ENCODE data around the gene RNF222.
"Not testable (repeated sequence)": the region's sequence is repeated elsewhere in the genome, so short reads cannot be mapped to it uniquely, and the experiment has no call there.

Gene RNF222

DNA sequence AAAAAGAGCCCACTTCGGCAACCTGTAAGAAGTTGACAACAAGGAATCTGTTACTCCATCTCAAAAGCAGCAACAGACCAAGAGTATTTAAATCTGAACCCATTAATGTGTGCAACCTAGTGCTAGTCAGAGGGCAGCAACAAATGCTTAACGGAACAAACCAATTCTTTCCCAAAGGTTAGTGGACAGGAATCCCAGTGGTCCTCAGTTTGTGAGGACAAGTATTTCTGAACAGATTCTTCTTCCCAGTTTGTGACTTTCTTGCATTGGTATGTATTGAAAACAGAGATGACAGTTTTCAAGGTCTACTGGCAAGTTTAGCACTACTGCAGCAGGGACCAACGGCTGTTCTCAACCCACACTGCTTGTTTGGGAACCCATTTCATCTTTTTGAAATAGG, 17.6 kb downstream of the RNF222 start:
- DNase-seq, result no peak
- TF ChIP-seq POLR2A (IDR thresholded peaks at IDR 0.05; ENCODE audit: low read length) (no peak), GATA1 (IDR thresholded peaks at IDR 0.05; ENCODE audit: low read depth, low read length) (no peak)

DNA sequence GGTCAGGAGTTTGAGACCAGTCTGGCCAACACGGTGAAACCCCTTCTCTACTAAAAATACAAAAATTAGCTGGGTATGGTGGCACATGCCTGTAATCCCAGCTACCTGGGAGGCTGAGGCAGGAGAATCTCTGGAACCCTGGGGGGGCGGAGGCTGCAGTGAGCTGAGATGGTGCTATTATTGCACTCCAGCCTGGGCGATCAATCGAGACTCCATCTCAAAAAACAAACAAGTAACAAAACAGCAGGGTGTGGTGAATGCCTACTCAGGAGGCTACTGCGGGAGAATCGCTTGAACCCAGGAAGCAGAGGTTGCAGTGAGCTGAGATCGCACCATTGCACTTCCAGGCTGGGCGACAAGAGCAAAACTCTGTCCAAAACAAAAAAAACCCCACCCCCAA, 19.5 kb downstream of the RNF222 start:
- DNase-seq, result not testable (repeated sequence)

- no peak for DNase-seq
- TF ChIP-seq GATA1 (IDR thresholded peaks at IDR 0.05; ENCODE audit: low read depth, low read length), result no peak
- TF ChIP-seq POLR2A (IDR thresholded peaks at IDR 0.05; ENCODE audit: low read length), result no peak
Observed at GRCh38 chr17:8377422-8377821, 20.2 kb downstream of the RNF222 start.

DNA sequence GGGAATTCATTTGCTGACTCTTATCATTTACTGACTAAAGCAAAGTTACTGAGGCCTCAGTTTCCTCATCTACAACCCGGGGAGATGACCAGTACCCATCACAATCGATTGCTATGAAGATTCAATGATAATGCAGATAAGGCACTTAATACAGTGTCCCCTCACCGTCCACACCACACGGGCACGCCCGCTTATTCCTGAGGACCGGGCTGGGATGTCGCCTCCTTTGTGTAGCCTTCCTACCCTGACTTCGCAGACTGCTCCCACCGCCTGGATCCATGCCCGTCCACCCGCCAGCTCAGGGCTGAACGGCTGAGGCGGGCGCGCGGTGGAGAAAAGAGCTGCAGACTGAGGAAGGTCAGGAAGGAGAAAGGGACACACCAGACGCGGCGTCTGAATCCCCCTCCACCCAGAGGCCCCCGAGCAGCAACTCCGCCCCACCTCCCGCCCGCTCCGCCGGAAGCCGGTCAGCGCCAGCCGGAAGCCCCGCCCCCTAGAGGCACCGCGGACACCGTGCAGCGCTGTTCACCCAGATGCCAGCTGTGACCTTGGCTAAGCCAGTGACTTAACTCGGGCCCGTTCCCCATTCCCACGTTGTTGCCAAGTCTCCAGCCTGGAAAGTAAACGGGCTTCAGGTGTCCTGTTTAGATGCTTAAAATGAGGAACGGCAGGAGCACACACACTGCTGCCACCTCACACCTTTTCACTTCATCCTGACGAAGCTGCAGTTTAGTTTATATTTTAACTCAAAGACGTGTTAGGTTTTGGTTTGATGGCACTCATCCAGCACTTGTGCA, 21.2 kb downstream of the RNF222 start, which contains the start of gene KRABD2:
Gene KRABD2 (minus strand): TSS at position 434 of the 797 bp plus-strand sequence.
- DNase-seq, result peak; percentile 89 to 91
- no peak for TF ChIP-seq GATA1 (IDR thresholded peaks at IDR 0.05; ENCODE audit: low read depth, low read length)
- TF ChIP-seq POLR2A (IDR thresholded peaks at IDR 0.05; ENCODE audit: low read length), result peak; percentile 73

DNA sequence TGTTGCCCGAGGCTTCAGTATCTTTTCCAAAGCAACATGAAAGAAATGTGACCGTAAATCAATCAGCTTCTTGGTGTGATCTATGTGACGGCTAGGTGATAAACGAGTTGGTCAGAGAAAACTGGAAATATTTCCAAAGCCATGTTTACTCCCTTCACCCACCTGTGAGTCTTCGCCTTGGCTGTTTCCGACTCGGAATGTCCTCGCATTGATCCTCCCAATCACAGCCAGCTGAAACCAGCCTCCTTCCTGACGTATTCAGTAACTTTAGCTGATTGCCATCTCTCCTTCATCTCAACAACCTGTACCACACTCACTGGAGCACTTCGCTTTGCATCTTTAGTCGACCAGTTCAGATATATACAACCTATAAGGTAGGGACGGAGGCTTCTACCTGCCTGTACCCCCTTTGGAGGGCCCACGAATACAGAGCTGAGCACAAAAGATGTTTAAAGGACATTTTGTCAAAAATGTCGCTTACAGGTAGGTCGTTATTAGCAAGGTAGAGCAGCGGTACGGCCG, 21.8 kb downstream of the RNF222 start:
- TF ChIP-seq GATA1 (IDR thresholded peaks at IDR 0.05; ENCODE audit: low read depth, low read length) (no peak), POLR2A (IDR thresholded peaks at IDR 0.05; ENCODE audit: low read length) (no peak)
- DNase-seq, result no peak

DNA sequence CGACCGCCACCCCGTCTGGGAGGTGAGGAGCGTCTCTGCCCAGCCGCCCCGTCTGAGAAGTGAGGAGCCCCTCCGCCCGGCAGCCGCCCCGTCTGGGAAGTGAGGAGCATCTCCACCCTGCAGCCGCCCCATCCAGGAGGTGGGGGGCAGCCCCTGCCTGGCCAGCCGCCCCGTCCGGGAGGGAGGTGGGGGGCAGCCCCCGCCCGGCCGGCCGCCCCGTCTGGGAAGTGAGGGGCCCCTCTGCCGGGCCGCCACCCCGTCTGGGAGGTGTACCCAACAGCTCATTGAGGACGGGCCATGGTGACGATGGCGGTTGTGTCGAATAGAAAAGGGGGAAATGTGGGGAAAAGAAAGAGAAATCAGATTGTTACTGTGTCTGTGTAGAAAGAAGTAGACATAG, 23.8 kb downstream of the RNF222 start:
- not testable (repeated sequence) for DNase-seq

GRCh38 chr17:8372422-8372821, 25.2 kb downstream of the RNF222 start:
- TF ChIP-seq POLR2A (IDR thresholded peaks at IDR 0.05; ENCODE audit: low read length) (no peak), GATA1 (IDR thresholded peaks at IDR 0.05; ENCODE audit: low read depth, low read length) (no peak)
- no peak for DNase-seq

DNA sequence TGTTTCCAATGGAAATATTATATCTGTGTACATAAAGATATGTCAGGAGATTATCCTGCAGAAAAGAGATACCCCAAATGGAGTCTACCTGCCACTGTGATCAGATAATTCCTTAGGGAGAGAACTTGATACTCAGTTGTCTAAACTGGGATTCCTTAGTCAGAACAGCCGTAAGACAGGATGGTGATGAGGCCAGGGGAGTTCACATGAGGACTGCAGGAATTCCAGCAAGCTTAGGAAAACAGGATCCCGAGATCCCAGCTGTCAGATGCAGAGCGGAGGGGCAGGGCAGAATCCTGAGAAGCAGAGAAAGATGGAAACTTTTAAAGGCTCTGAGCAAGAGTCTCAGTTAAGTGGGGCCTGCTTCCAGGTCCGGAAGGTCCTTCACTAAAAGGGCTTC, 25.8 kb downstream of the RNF222 start:
- no peak for TF ChIP-seq GATA1 (IDR thresholded peaks at IDR 0.05; ENCODE audit: low read depth, low read length)
- no peak for TF ChIP-seq POLR2A (IDR thresholded peaks at IDR 0.05; ENCODE audit: low read length)
- DNase-seq, result no peak

DNA sequence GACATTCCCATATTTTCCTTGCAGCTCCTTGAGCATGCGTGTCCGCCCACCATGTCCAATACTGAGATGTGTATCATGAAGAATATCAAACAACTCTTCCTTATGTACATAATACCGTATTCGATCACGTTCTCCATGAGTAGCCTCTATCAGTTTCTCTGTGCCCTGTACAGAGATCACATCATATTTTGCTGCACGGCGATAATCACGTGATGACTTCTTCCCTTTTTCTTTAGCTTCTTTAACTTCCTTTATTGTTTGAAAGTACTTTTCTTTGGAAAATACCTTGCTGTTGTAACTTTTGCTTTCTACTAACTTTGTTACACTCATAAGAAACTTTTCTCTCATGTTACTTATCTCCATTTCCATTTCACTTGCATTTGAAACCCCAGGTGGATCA, 27.7 kb downstream of the RNF222 start:
- TF ChIP-seq GATA1 (IDR thresholded peaks at IDR 0.05; ENCODE audit: low read depth, low read length) (no peak), POLR2A (IDR thresholded peaks at IDR 0.05; ENCODE audit: low read length) (no peak)
- no peak for DNase-seq

- TF ChIP-seq POLR2A (IDR thresholded peaks at IDR 0.05; ENCODE audit: low read length) (no peak), GATA1 (IDR thresholded peaks at IDR 0.05; ENCODE audit: low read depth, low read length) (no peak)
- DNase-seq, result no peak
Observed at GRCh38 chr17:8368193-8368592, 29.4 kb downstream of the RNF222 start.

DNA sequence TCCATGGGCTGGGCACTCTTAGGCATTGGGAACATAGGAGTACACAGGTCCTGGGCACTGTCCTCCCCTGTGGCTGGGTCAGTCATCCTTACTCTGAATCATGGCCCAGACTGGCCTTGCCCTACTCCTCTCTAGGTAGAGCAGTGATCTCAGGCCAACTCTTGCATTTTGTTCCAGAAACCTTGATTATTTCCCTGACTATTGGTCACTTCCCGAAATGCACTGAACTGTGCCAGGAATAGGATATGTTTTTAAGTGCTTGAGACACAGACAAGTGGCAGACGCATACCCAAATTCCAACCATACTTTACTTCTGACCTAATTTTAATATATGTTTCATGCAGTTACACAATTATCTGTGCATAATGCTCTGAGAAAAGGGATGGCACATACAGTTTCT, 31.4 kb downstream of the RNF222 start:
- TF ChIP-seq POLR2A (IDR thresholded peaks at IDR 0.05; ENCODE audit: low read length), result no peak
- TF ChIP-seq GATA1 (IDR thresholded peaks at IDR 0.05; ENCODE audit: low read depth, low read length), result no peak
- no peak for DNase-seq

- DNase-seq, result no peak
- no peak for TF ChIP-seq POLR2A (IDR thresholded peaks at IDR 0.05; ENCODE audit: low read length)
- no peak for TF ChIP-seq GATA1 (IDR thresholded peaks at IDR 0.05; ENCODE audit: low read depth, low read length)
Observed at GRCh38 chr17:8365143-8365542, 32.5 kb downstream of the RNF222 start.

DNA sequence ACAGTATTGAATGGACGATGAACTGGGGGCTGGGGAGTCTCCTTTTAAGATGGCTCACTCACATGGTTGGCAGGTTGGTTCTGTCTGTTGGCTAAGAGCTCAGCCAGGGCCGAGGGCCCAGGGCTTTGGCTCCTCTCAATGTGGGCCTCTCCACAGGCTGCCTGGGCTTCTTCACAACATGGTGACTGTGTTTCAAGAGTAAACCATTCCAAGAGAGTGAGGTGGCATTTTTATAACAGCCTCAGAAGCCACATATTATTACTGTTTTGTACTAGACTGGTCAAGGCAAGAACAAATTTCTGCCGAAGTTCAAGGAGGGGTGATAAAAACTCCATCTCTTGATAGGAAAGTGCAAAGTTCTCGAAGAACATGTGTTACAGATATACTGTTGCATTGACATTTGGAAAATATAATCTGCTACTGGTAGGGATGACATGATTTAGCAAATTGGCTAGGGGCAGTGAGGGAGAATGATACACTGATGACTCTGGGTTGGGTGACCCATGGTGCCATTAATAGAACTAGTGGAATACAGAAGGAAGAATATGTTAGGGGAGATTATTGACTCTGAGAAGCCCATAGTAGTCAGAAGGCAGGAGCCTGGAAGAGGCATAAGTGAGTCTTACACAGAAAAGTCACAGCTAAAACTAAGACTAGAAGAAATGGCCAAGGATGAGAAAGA, 34.8 kb downstream of the RNF222 start:
- no peak for DNase-seq
- TF ChIP-seq GATA1 (IDR thresholded peaks at IDR 0.05; ENCODE audit: low read depth, low read length) (no peak), POLR2A (IDR thresholded peaks at IDR 0.05; ENCODE audit: low read length) (no peak)

DNA sequence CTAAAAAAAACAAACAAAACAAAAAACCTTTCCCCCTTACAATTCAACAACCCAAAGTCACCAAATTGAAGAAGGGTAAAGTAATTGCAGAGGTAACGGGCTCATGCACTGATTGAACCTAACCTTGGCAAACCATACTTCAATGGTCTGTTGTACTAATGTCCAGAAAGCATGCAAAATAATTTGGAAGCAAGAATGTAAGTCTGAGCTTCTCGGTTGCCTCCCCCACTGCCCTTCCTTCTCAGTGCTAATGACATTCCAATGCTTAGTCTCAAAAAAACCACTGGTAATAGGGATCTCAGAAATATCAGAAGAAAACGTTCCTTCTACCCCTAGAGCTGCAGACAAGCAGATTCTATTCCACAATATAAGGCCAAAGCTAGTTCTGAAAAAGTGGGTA, 36.9 kb downstream of the RNF222 start:
- TF ChIP-seq POLR2A (IDR thresholded peaks at IDR 0.05; ENCODE audit: low read length) (no peak), GATA1 (IDR thresholded peaks at IDR 0.05; ENCODE audit: low read depth, low read length) (no peak)
- no peak for DNase-seq

- TF ChIP-seq POLR2A (IDR thresholded peaks at IDR 0.05; ENCODE audit: low read length) (no peak), GATA1 (IDR thresholded peaks at IDR 0.05; ENCODE audit: low read depth, low read length) (no peak)
- DNase-seq, result no peak
Observed at GRCh38 chr17:8360260-8360659, 37.4 kb downstream of the RNF222 start.
